SU-DHL-6 (cell line): Measurements from ENCODE around the gene ANKRD28.

ENCODE experiments used
- CTCF ChIP-seq: fragments of 200-600 bp; sonication (generic); IDR thresholded peaks from one replicate; pipeline ENCODE4 v1.5.1; 2017; ENCODE audit warnings: antibody characterized with exemption, mild to moderate bottlenecking, low read length, moderate library complexity; ENCODE audit not compliant: insufficient read depth, poor library complexity, severe bottlenecking
- EZH2phosphoT487 ChIP-seq: fragments of 200-600 bp; sonication (generic), shearing (Covaris generic); conservative IDR thresholded peaks from 2 replicates; pipeline ENCODE4 v1.6.1; 2018; ENCODE audit warnings: mild to moderate bottlenecking, antibody characterized with exemption, low read length, moderate library complexity, mixed read lengths

- no peak for TF ChIP-seq EZH2phosphoT487
- no peak for TF ChIP-seq CTCF
These were observed 70.9 kb downstream of the ANKRD28 start for GRCh38 chr3:15726881-15727280.
